CD4-positive, CD25-positive, alpha-beta regulatory T cell (primary cell): ENCODE data around the gene ZFYVE27. TPM values are rescaled to one million over a fixed set of nuclear protein-coding genes. Genes with fewer than 3 reads are reported as not detected.

ENCODE experiments used
- ATAC-seq, 2 donors: fragments of 150-1000 bp; cut with Tn5 transposase; one replicate each; pipeline ENCODE4 v1.10.0; 2021; ENCODE audit warnings: low read depth in 2 of 2, moderate number of reproducible peaks in 2 of 2, moderate library complexity in 1 of 2
- DNase-seq, 3 donors: peaks; one replicate each; pipeline versions ENCODE4 v3.0.0 to v3.0.0-alpha.2; 2012 to 2022; ENCODE audit warnings: mixed read lengths in 1 of 3
- H3K27ac ChIP-seq: one replicate; pipeline ENCODE4 v1.7.0; 2013; ENCODE audit warnings: mild to moderate bottlenecking, low read length; ENCODE audit not compliant: insufficient read depth, poor library complexity, severe bottlenecking
- H3K27me3 ChIP-seq: one replicate; pipeline ENCODE4 v1.7.0; 2013; ENCODE audit warnings: low read length; ENCODE audit not compliant: control insufficient read depth, insufficient read depth
- H3K36me3 ChIP-seq: one replicate; pipeline ENCODE4 v1.7.0; 2013; ENCODE audit warnings: mild to moderate bottlenecking, low read length, moderate library complexity; ENCODE audit not compliant: control insufficient read depth, insufficient read depth
- H3K4me1 ChIP-seq: 2 replicates; pipeline ENCODE4 v1.7.0; 2013; ENCODE audit warnings: mild to moderate bottlenecking, low read length; ENCODE audit not compliant: insufficient read depth, control insufficient read depth, poor library complexity, severe bottlenecking
- H3K4me3 ChIP-seq: one replicate; pipeline ENCODE4 v1.7.0; 2013; ENCODE audit warnings: low read depth, mild to moderate bottlenecking, low read length, moderate library complexity
- H3K9me3 ChIP-seq, 2 experiments: 1 replicate in 1 of 2; 2 replicates in 1 of 2; pipeline ENCODE4 v1.7.0; 2013; ENCODE audit warnings: low read length in 2 of 2, mild to moderate bottlenecking in 1 of 2, moderate library complexity in 1 of 2; ENCODE audit not compliant: control insufficient read depth in 2 of 2
- H3K27ac Mint-ChIP-seq, 3 donors: one replicate each; pipeline ENCODE4 v1.8.0; 2020 to 2022; ENCODE audit warnings: mild to moderate bottlenecking in 3 of 3, mixed read lengths in 3 of 3, moderate library complexity in 2 of 3
- H3K27me3 Mint-ChIP-seq: one replicate; pipeline ENCODE4 v1.8.0; 2022; ENCODE audit warnings: mild to moderate bottlenecking, mixed read lengths
- H3K36me3 Mint-ChIP-seq: one replicate; pipeline ENCODE4 v1.8.0; 2020; ENCODE audit warnings: mixed read lengths
- H3K4me1 Mint-ChIP-seq, 4 donors: one replicate each; pipeline ENCODE4 v1.8.0; 2020 to 2022; ENCODE audit warnings: mixed read lengths in 4 of 4, mild to moderate bottlenecking in 1 of 4
- H3K4me3 Mint-ChIP-seq, 4 donors: one replicate each; pipeline ENCODE4 v1.8.0; 2020 to 2022; ENCODE audit warnings: mild to moderate bottlenecking in 4 of 4, mixed read lengths in 4 of 4, moderate library complexity in 3 of 4
- H3K9me3 Mint-ChIP-seq, 7 donors: one replicate each; pipeline ENCODE4 v1.8.0; 2020 to 2022; ENCODE audit warnings: mixed read lengths in 7 of 7, mild to moderate bottlenecking in 3 of 7, moderate library complexity in 2 of 7
- polyA plus RNA-seq, 4 donors: library from polyadenylated mRNA; unstranded; fragments of 300-500 nt; fragmentation: Illumina TruSeq; gene quantifications; one replicate each; pipeline ENCODE4 v1.2.3, GENCODE V29; 2021
- total RNA-seq: library from RNA; stranded (reverse); gene quantifications from one replicate; pipeline ENCODE4 v1.2.3, GENCODE V29; 2022

ZFYVE27 gene
- total and polyA plus RNA-seq, 5 donors from 2014 or later, result 22.4 to 86.9 (median 44.7) TPM

GRCh38 chr10:97738616-97739015, 1.7 kb downstream of the ZFYVE27 start:
- DNase-seq, result no peak
- Mint-ChIP-seq H3K4me1 (peaks cover 19 to 70% (median 39%) of the 10 kb centered on the region in 4 donors), H3K36me3 (peaks cover 42% of the 10 kb centered on the region), H3K9me3 (no peaks in the 10 kb centered on the region), H3K27ac (peak overlapping the region in 2 of 3 donors; percentile 98 to 99), H3K4me3 (peak overlapping the region; percentile 99 to 100 (median 99)), H3K27me3 (peaks cover 4% of the 10 kb centered on the region)
- Histone ChIP-seq H3K27me3 (no peaks in the 10 kb centered on the region), H3K4me1 (peaks cover 41% of the 10 kb centered on the region), H3K9me3 (no peaks in the 10 kb centered on the region), H3K36me3 (peaks cover 40% of the 10 kb centered on the region), H3K4me3 (peak overlapping the region; percentile 95), H3K27ac (no peak overlapping the region)
- no peak for ATAC-seq

GRCh38 chr10:97740613-97741012, 3.7 kb downstream of the ZFYVE27 start:
- Mint-ChIP-seq H3K27me3 (no peaks in the 10 kb centered on the region), H3K36me3 (peaks cover 54% of the 10 kb centered on the region), H3K9me3 (no peaks in the 10 kb centered on the region), H3K4me3 (peak overlapping the region; percentile 4 to 72 (median 29)), H3K27ac (peak overlapping the region in 1 of 3 donors; percentile 83), H3K4me1 (peaks cover 25 to 79% (median 47%) of the 10 kb centered on the region in 4 donors)
- Histone ChIP-seq H3K4me1 (peaks cover 41% of the 10 kb centered on the region), H3K27me3 (no peaks in the 10 kb centered on the region), H3K9me3 (no peaks in the 10 kb centered on the region), H3K4me3 (peak overlapping the region; percentile 21), H3K36me3 (peaks cover 58% of the 10 kb centered on the region), H3K27ac (no peak overlapping the region)
- no peak for DNase-seq
- ATAC-seq, result no peak

GRCh38 chr10:97743169-97743943, 6.4 kb downstream of the ZFYVE27 start:
- H3K9me3 ChIP-seq, result no peaks in the 10 kb centered on the region

GRCh38 chr10:97744405-97745035, 7.6 kb downstream of the ZFYVE27 start:
- Mint-ChIP-seq H3K9me3 (no peaks in the 10 kb centered on the region), H3K27me3 (no peaks in the 10 kb centered on the region), H3K4me3 (peak overlapping the region in 1 of 4 donors; percentile 28), H3K36me3 (peaks cover 61% of the 10 kb centered on the region), H3K4me1 (peaks cover 14 to 49% (median 36%) of the 10 kb centered on the region in 4 donors), H3K27ac (no peak overlapping the region)
- H3K36me3 ChIP-seq, result peaks cover 88% of the 10 kb centered on the region
- H3K4me3 ChIP-seq, result no peak overlapping the region
- DNase-seq (no peak), ATAC-seq (no peak)
- no peak overlapping the region for H3K27ac ChIP-seq
- H3K4me1 ChIP-seq, result peaks cover 15% of the 10 kb centered on the region
- no peaks in the 10 kb centered on the region for H3K9me3 ChIP-seq
- H3K27me3 ChIP-seq, result no peaks in the 10 kb centered on the region

More at GRCh38 chr10:97743169-97743943, 6.4 kb downstream of the ZFYVE27 start:
- Histone ChIP-seq H3K4me1 (peaks cover 27% of the 10 kb centered on the region), H3K36me3 (peaks cover 80% of the 10 kb centered on the region), H3K27ac (no peak overlapping the region), H3K4me3 (no peak overlapping the region), H3K27me3 (no peaks in the 10 kb centered on the region)
- Mint-ChIP-seq H3K9me3 (no peaks in the 10 kb centered on the region), H3K4me1 (peaks cover 15 to 55% (median 40%) of the 10 kb centered on the region in 4 donors), H3K4me3 (no peak overlapping the region), H3K27ac (peak overlapping the region in 2 of 3 donors; percentile 6 to 11), H3K27me3 (no peaks in the 10 kb centered on the region), H3K36me3 (peaks cover 58% of the 10 kb centered on the region)
- ATAC-seq (no peak), DNase-seq (no peak)

GRCh38 chr10:97747573-97747972, 10.6 kb downstream of the ZFYVE27 start:
- ATAC-seq (no peak), DNase-seq (no peak)
- no peak overlapping the region for H3K4me3 ChIP-seq
- H3K27ac ChIP-seq, result no peak overlapping the region
- Mint-ChIP-seq H3K36me3 (peaks cover 46% of the 10 kb centered on the region), H3K4me1 (peaks cover 11 to 21% (median 18%) of the 10 kb centered on the region in 4 donors), H3K27ac (no peak overlapping the region), H3K27me3 (no peaks in the 10 kb centered on the region), H3K9me3 (no peaks in the 10 kb centered on the region), H3K4me3 (no peak overlapping the region)
- H3K36me3 ChIP-seq, result peaks cover 91% of the 10 kb centered on the region
- H3K9me3 ChIP-seq, result no peaks in the 10 kb centered on the region
- peaks cover 3% of the 10 kb centered on the region for H3K4me1 ChIP-seq
- H3K27me3 ChIP-seq, result no peaks in the 10 kb centered on the region

GRCh38 chr10:97748116-97748515, 11.2 kb downstream of the ZFYVE27 start:
- ATAC-seq (no peak), DNase-seq (no peak)
- Mint-ChIP-seq H3K4me1 (peaks cover 11 to 21% (median 15%) of the 10 kb centered on the region in 4 donors), H3K9me3 (no peaks in the 10 kb centered on the region), H3K36me3 (peaks cover 42% of the 10 kb centered on the region), H3K27ac (peak overlapping the region in 1 of 3 donors; percentile 35), H3K27me3 (no peaks in the 10 kb centered on the region), H3K4me3 (no peak overlapping the region)
- Histone ChIP-seq H3K9me3 (no peaks in the 10 kb centered on the region), H3K27me3 (no peaks in the 10 kb centered on the region), H3K27ac (no peak overlapping the region), H3K4me1 (no peaks in the 10 kb centered on the region), H3K4me3 (no peak overlapping the region), H3K36me3 (peaks cover 91% of the 10 kb centered on the region)

- ATAC-seq, result no peak
- Mint-ChIP-seq H3K4me3 (no peak overlapping the region), H3K4me1 (peaks cover 0 to 5% (median 1%) of the 10 kb centered on the region in 4 donors), H3K27me3 (no peaks in the 10 kb centered on the region), H3K9me3 (no peaks in the 10 kb centered on the region), H3K36me3 (peaks cover 43% of the 10 kb centered on the region), H3K27ac (no peak overlapping the region)
- Histone ChIP-seq H3K4me1 (no peaks in the 10 kb centered on the region), H3K27ac (no peak overlapping the region), H3K27me3 (no peaks in the 10 kb centered on the region), H3K36me3 (peaks cover 97% of the 10 kb centered on the region), H3K4me3 (no peak overlapping the region), H3K9me3 (no peaks in the 10 kb centered on the region)
- DNase-seq, result no peak
These were observed 16.0 kb downstream of the ZFYVE27 start for GRCh38 chr10:97752956-97753355.
